ENCODE data around the gene MLLT6.

MLLT6 gene

DNA sequence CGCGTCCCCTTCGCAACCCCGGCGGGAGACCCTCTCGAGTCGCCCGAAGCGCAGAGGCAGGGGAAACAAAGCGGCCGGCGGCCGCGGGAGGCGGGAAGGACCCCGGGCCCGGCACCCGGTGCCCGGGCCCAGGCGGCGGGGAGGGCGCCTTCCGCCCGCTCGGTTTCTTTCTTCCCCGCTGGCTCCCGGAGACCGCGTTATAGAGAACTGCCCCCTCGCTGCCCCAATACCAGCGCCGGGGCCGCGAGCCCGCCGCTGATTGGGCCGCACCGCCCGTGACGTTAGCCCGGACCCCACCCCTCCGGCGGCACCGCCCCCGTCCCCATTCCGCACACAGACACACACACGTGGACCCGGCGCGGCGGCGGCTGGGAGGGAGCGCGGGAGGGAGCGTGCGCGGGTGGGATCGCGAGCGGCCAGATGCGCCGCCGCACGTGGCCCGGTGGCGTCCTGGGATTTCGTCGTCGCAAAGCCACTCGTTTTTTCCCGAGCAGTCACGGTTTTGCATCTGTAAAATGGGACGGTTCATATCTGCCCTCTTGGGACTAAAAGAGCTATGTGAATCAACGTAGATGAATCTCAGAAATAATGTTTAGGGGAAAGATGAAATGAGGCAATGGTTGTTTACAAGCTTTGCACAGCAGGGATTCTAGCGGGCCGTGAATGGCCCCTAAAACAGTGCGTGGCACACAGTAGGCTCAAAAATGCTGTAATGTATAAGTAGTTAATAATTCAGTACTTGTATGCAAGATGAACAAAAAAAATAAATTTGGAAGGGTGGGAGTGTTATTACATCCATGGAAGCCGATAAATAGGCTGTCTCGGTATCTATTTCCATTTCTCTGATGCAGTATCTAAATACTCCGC, 30.1 kb upstream of the MLLT6 start, which contains the start of gene EPOP:
Gene EPOP (minus strand): TSS at position 209 of the 867 bp plus-strand sequence. CDS start 462 bp downstream, outside the sequence.
- peak; percentile 50 for DNase-seq (ENCODE audit: low read depth)

DNA sequence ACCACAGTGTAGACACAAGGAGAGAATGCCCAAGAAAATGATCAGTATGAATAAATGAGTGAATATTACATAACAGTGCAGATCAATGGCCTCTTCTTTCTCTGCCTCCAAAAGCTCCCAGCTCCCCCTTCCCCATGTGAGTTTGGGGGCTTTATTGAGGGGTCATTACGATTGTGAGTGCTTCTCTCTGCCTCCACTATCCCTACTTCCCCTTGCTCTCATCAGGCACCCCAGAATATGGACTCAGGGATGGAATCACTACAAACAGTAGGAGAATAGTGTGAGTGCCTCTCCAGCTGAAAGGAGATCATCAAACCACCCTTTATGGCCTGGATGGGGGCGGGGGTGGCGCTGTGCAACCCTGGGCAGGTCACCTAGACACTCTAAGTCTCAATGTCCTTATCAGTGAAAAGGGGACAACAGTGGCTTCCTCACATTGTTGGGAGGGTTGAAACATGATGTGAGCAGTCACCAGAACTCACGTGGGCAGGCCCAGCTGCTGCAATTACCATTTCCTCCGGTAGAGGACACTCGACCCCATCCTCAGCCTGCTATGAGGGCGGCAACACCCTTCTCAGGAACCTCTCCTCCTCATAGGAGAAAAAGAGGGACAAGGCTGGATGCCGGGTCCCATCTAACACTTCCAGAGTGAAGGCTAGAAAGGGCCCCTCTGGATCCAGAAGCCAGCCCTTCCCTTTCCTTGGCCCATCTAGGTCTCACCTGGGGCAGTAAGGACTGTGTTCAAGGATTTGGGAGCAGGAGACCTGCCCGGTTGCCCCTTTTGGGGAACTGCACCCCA, 28.2 kb upstream of the MLLT6 start:
- DNase-seq (ENCODE audit: low read depth): peak; percentile 59

DNA sequence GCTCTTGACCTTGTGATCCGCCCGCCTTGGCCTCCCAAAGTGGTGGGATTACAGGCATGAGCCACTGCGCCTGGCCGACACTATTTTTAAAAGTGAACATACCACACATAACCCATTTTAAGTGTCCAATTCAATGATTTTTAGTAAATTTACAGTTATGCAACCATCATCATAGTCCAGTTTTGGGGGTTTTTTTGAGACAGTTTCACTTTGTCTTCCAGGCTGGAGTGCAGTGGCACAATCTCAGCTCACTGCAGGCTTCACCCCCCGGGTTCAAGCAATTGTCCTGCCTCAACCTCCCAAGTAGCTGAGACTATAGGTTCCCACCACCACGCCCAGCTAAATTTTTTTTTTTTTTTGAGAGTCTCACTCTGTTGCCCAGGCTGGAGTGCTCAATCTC, 27.3 kb upstream of the MLLT6 start:
- no peak for DNase-seq (ENCODE audit: low read depth)

DNA sequence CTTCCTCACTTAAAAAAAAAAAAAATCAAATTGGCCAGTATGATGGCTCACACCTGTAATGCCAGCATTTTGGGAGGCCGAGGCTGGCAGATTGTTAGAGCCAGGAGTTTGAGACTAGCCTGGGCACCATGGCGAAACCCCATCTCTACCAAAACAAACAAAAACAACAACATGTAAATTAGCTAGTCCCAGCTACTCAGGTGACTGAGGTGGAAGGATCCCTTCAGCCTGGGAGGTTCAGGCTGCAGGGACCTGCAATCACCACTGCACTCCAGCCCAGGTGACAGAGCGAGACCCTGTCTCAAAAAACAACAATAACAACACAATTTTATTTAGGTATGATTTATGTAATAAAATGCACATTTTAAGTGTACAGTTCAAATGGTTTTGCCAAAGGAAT, 24.0 kb upstream of the MLLT6 start:
- no peak for DNase-seq (ENCODE audit: low read depth)

DNA sequence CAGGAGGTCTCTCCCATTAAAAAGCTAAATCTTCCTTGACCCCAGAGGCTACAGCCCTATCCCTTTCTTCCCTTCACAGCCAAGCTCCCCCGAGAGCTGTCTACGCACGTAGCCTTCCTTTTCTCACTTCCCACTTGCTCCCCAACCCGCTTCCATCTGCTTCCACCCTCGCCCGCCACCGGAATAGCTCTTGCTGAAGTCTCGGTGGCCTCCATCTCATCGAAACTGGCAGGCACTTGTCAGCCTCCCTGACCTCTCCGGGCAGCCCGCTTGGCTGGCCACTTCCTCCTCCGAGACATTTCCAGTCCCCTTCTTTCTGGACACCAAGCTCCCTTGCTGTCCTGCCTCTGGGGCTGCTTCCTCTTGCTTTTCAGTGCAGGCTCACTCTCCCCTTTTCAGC, 19.6 kb upstream of the MLLT6 start:
- no peak for DNase-seq (ENCODE audit: low read depth)

DNA sequence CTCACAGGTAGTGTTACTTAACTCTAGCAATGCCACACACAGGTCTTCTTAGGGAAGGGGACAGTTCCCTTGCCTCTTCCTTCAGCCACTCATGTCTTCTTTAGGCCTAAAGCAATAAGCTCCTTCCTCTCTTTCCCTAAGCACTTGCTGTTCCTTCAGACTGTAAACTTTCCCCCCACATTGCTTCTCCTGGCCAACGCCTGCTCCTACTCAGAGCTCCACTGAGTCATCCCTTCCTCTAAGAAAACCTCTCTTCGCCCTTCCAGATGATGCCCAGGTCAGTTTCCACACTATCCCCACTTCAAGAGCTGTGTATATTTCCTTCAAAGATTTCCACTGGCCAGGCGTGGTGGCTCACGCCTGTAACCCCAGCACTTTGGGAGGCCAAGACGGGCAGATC, 17.8 kb upstream of the MLLT6 start:
- DNase-seq (ENCODE audit: low read depth): no peak

DNA sequence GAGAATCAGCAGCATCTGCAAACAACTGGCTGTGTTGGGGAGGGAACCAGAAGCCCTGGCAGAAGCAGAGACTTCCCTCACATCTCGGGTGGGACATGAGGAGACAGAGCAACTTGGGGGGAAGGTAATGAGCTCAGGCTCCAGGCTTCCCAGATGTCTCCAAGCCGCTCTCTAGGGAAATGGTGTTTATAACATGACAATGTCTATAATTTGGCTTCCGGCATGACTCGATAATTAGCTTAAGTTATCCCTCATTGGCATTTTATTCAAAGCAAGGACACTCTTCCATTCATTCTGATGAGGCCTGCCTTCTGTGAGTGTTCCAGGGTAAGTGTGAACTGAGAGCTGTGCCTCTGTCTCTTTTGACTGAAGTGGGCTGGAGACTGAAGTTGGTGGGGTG, 14.7 kb upstream of the MLLT6 start:
- DNase-seq (ENCODE audit: low read depth): no peak

DNA sequence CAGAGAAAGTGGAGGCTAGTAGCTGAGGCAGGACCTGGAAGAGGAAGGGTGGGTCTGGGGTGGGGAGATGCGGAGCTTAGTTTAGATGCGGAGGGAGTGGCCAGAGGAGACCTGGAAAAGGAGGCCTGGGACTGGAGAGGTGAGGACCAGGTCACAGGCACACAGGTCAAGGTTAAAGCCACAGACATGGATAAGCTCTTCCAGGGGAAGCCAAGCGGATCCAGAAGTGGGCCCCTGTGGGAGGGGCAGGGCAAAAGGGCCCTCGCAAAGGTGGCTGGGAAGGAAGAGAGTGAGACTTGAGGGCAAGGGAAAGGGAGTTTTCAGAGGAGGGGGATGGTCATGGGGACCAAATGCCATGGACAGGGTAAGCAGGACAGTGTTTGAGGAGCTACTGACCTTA, 13.9 kb upstream of the MLLT6 start:
- DNase-seq (ENCODE audit: low read depth): no peak

DNA sequence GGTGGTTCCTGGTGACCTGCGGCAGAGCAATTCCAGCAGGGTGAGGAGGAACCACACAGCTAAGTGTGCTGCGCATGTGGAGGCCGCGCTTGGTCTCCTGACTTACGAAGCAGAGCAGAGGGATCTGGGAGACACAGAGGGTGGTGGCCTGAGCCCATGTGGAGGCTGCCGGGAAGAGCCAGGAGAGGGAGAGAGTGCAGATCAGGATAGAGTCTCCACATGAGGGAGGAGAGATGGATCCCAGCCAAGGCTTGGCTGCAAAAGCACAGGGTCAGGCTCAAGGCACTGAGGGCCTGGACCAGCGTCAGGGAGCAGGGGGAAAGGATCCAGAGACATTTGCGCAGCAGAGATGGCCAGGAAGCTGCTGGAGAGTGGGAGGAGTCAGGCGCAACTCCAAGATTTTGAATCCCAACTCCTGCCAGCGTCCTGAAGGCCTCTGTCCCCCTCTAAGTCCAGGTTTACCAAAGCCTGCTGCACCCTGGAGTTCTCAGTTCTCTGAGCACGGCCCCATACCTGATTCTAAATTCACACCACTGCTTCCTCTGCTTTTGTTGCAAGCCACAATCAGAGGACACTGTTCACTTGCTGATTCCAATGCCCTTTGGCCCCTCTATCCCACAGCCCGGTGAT, 11.3 kb upstream of the MLLT6 start:
- peak; percentile 67 for DNase-seq (ENCODE audit: low read depth)

DNA sequence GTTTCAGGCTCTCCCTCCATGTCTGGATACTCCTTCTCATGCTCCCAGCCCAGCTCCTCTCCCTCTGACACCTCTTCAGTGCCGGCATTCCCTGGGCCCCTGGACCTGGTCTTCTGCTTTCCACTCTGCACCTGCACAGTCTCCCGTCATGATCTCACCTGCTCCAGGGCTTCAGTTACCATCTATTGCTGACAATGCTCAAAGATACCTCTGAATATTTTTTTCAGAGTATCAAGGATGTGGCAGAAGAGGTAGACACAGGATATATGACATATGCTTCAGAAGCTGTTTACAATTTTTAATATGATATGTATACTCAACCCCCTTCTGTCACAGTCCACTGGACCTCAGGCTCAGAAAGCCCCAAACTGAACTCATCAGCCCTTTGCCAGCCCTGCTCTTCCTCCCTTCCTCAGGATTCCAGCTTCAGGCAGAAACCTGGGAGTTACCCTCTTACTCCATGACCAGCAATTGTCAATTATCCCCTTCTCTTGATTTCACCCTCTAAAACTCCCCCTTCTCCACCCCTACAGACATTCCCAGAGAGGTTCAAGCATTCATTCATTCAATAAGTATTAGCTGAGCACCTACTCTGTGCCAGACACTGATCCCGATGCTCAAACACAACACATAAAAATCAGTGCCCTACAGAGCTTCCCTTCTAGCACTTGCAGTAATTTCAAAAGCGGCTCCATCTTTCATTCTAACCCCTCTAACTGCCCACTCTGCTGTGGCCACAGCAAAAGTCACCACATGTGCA, 7.8 kb upstream of the MLLT6 start:
- no peak for DNase-seq (ENCODE audit: low read depth)

DNA sequence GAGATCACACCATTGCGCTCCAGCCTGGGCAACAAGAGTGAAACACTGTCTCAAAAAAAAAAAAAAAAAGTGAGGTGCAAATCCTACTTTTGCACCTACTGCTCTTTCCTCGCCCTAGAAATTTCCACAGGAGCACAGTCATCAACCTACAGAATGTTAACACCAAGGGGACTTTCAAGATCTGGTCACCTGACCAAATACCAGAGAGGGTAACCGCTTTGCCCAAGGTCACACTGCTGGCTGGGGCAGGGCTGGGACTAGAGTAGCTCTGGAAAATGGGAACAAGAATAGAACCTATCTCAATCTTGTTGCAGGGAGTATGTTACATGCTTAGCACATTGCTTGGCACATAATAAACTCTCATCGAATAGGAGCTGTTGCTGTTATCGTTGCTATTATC, 6.3 kb upstream of the MLLT6 start:
- no peak for DNase-seq (ENCODE audit: low read depth)

DNA sequence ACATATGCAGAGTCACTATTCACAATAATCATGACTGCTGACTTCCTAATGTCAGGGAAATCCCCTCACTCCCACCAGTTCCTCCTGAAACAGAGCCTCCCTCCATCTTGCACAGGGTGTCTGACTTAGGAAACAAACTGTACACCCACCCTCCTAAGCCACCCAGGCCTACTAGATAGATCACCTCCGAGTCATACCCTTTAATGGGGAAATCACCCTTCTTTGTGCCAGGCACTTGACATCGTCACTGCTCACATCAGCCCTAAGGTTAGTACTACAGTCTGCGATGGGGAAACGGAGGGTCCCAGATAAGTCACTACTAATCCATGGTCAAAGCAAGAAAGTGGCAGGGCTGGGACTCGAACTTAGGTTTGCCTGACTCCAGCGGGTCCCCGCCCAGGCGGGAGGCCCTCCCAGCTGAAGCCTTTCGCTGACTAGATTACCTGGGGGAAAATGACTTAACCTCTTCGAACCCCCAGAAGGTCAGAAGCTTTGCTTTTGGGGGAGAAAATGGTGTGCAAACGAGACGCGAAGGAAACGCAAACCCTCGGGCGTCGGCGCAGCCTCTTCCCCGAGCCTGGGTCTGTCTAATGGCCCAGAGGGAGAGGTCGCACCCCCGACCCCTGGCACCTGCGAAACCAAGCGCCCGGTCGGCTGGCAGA, 3.4 kb upstream of the MLLT6 start:
- no peak for DNase-seq (ENCODE audit: low read depth)

DNA sequence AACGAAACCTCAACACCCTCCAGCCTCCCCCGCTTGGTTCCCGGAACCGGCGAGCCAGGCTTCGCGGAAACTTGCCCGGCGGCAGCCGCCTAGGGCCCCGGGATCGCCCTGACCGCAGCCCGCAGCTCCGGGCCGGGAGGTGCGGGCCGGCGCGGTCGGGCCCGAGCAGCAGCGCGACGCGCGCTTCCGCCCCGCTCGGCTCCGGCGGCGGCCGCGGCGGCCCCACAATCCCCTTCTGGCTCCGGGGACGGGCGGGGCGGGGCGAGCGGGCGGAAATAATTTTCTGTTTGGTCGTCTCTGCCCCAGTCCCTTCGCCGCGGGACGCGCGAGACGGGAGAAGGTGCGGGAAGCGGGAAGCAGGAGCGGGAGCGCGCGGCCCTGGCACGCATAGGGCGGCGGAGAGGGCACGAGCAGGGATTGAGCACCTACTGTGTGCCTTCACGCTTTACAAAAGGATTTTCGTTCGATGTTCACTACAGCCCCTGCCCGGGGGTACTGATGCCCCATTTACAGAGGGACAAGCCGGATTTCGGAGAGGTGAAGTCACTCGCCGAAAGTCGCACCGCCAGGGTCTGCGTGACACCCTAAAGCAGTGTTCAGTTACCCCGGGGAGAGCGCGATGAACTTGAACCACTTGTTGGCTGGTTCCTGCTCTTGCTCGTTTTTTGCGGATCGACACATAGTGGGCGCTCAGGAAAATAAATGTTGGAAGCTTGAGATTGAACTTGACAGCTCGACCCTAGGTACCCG, 2.7 kb upstream of the MLLT6 start:
- peak; percentile 69 for DNase-seq (ENCODE audit: low read depth)

DNA sequence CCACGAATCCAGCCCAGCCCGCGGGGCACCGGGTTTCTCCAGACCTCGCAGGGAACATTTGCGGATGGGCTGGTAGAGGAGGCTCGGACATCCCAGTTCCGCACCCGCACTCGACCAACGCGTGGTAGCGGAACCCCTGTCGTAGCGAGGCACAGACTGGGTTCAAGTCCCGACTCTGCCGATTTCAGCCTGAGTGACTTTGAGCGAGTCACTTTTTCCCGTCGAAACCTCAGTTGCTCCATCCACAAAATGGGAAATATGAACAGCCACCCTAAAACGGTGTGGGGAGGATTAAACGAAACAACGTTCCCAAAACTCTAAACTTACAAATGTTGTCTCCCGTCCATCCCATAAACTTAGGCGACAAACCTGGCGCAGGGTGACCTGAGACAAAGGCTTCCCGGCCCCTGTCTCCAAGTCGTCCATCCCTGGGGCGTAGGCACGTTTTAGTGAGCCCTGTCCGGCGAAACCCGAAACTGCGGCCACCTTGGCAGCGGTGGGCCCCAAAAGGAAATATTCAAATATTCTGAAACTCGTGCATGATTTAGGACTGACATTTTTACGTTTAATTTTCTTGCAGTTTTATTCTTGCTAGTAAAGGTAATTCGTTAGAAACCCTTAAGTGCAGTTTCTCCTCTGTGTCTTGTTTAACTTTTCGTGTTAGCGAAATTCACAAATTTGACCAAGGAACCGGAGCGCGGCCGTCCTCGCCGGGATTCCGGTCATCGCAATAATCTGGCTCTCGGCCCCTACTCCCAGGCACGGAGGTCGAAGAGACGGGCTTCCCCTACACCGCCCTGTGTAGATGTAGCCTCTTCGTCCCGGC, 1.9 kb upstream of the MLLT6 start:
- DNase-seq (ENCODE audit: low read depth): no peak

DNA sequence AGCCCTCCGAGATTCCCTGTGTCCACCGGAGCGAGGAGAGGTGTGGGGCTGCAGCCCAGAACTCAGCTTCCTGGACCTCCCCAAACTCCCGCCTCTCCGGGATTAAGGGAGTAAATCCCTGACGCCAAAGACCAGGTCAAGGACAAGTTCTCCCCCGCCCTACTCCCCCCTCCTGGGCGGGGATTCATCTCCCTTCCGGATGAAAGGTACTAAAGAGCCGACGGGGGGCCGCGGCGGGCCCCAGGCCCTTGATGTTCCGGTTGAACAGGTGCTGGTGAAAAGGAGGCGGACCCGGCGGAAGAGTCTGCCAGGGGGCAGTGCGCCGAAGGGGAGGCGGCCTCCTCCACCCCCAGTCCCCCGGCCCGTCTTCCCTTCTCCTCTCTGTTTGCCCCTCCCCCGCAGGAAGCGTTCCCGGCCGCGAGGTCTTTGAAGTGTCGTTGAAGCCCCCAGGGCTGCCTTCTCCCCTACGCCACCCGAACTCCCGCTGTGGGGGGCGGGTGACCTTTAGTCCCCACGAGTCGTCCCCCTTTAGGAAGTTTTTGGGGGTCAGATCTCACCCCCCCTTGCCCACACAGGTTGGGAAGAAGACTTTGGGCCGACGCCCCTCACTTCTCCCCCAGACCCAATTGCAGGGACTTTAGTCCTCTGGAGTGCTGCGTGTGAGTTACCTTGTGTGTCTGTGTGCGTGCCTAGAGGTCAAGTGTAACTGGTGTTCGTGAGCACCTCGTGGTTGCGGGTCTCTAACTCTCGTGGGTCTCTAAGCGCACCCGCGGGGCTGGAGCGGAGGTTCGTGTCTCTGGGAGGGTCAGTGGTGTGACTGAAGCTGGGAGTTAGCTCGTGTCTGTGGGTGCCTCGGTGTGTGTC, 1.1 kb upstream of the MLLT6 start:
- DNase-seq (ENCODE audit: low read depth): no peak

DNA sequence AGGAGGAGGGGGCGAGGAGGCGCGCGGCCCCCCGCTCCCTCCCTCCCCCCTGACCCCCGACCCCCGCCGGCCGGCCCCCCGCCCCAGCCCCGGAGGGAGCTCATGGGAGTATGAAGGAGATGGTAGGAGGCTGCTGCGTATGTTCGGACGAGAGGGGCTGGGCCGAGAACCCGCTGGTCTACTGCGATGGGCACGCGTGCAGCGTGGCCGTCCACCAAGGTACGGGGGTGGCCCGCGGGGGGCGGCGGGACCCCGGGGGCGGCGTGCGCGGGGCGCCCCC, 390 bp downstream of the MLLT6 start:
- no peak for DNase-seq (ENCODE audit: low read depth)

DNA sequence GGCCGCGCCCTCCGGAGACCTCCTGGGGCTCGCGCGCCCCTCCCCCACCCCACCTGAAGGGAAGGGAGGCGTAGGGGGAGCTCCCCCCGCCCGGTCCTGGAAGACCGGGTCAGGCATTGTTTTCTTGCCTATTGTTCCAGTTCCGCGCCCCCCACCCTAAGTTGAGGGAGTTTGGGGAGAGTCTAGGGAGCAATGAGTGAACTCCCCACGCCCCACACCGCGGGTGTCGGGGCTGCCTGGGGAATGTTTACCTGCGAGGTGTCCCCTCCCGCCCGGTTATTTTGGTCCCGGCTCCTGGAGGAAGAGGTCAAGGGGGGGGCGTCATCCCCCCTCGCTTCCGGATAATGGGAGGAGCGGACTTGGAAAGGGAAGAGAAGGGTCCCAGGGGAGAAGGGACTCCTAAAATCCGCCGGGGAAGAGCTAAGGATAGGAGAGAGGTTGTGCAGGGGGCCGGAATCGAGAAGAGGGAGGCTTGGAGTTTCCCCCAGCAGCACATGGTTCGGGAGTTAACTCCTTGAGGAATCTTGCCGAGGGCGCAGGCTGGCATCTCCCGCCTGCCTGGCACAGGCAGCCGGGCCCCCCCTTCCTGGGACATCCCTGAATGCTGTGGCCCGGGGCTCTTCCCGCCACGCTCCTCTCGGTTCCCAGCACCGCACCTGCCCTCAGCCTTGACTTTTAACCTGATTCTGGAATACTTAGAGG, 881 bp downstream of the MLLT6 start:
- no peak for DNase-seq (ENCODE audit: low read depth)

DNA sequence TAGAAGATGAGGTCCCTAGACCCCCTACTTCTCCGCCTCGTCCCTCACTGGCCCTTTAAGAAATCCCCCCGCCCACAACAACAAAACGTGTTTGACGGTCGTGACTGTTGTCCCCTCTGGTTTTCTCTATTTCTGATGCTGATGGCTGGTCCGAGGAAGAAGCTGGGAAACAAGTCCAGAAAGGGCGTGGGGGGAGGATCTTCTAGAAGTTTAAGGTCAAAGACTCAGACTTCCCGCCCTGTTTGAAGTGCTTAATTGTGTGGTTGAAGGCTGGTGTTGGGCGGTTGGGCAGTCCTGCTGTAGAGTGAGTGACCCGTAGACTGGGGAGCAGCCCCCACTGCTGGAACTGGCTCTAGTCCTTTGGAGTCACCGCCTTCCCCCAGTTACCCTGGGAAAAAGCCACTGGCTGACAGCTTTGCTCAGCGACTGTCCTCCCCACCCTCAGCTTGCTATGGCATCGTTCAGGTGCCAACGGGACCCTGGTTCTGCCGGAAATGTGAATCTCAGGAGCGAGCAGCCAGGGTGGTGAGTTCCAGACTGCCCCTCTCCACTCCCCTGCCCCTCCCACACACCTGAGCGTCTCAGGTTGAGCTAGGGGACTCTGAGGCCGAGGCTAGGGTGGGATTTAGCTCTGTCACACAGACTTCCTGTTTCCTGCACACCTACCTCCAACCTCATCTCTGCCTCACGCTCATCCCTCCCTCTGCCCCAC, 1.6 kb downstream of the MLLT6 start:
- no peak for DNase-seq (ENCODE audit: low read depth)

All from GM04504 (cell line).